K562 (cell line): ENCODE results near the gene ARHGAP24. TPM values are rescaled to one million over a fixed set of nuclear protein-coding genes. Genes with fewer than 3 reads are reported as not detected.

ENCODE experiments used
- ATAC-seq: fragments of 200-7000 bp; cut with Tn5 transposase; 3 replicates; pipeline ENCODE4 v1.9.1; 2020; ENCODE audit warnings: moderate library complexity
- BruUV-seq: library from RNA; stranded (reverse); fragments of 400-500 nt; replicated peaks from 2 replicates; lab custom pipeline; 2021; lab: Mats Ljungman, UMichigan
- CTCF ChIA-PET: fragments of 300-600 bp; formaldehyde crosslinking; extraction: SDS; loops from one replicate; lab custom pipeline; 2021; ENCODE audit warnings: low intra/inter-chr PET ratio; lab: Yijun Ruan, JAX
- POLR2A ChIA-PET: fragments of 300-600, 350-650 bp; sonication (Branson Sonifier 250); formaldehyde crosslinking; extraction: SDS; loops from one replicate; lab custom pipeline; 2021; ENCODE audit warnings: antibody characterized with exemption, inconsistent platforms; lab: Yijun Ruan, JAX
- DNase-seq, 4 experiments: peaks; one replicate each; pipeline versions ENCODE4 v3.0.0 to v3.0.0-alpha.2; 2011 to 2018; ENCODE audit warnings: low spot score in 3 of 4, mixed read lengths in 3 of 4; ENCODE audit errors: extremely low read depth in 1 of 4
- FAIRE-seq: peaks from 2 replicates; lab custom pipeline; 2011; peaks lifted over from hg19 to GRCh38; lab: Jason Lieb, UNC
- H2AFZ ChIP-seq: 2 replicates; pipeline ENCODE4 v1.6.0; 2011; ENCODE audit warnings: low read depth, low read length, control low read depth, inconsistent platforms
- H3K27ac ChIP-seq: fragments of 200-600 bp; 3 replicates; pipeline ENCODE4 v1.8.0; 2011; ENCODE audit warnings: low read depth, mild to moderate bottlenecking, control low read depth, inconsistent platforms, low read length, moderate library complexity, mixed read lengths; ENCODE audit errors: extremely low read depth
- H3K27me3 ChIP-seq, 2 experiments: fragments of 300-600 bp in 1 of 2; 2 replicates in 1 of 2; 3 replicates in 1 of 2; pipeline versions ENCODE4 v1.6.0 to v1.8.0; 2011; ENCODE audit warnings: inconsistent platforms in 2 of 2, low read length in 2 of 2, mild to moderate bottlenecking in 1 of 2, mixed read lengths in 1 of 2, moderate library complexity in 1 of 2; ENCODE audit not compliant: control insufficient read depth in 2 of 2, insufficient read depth in 2 of 2
- H3K36me3 ChIP-seq: fragments of 300-600 bp; 3 replicates; pipeline ENCODE4 v1.8.0; 2011; ENCODE audit warnings: mild to moderate bottlenecking, low read length, inconsistent platforms; ENCODE audit not compliant: control insufficient read depth, insufficient read depth
- H3K4me1 ChIP-seq, 2 experiments: fragments of 200-600 bp in 1 of 2; replicated peaks in 1 of 2; 2 replicates in 1 of 2; 3 replicates in 1 of 2; pipeline versions ENCODE4 v1.5.1 to v1.8.0; 2011; ENCODE audit warnings: inconsistent platforms in 2 of 2, low read length in 2 of 2, mild to moderate bottlenecking in 1 of 2, mixed read lengths in 1 of 2, moderate library complexity in 1 of 2; ENCODE audit not compliant: control insufficient read depth in 2 of 2, insufficient read depth in 2 of 2
- H3K4me2 ChIP-seq: 2 replicates; pipeline ENCODE4 v1.6.1; 2011; ENCODE audit warnings: low read length, control low read depth, inconsistent platforms, mixed read lengths; ENCODE audit not compliant: insufficient read depth
- H3K4me3 ChIP-seq: fragments of 200-600 bp; sonication (generic), shearing (Covaris generic); 2 replicates; pipeline ENCODE4 v1.5.1; 2016; ENCODE audit warnings: control low read depth, inconsistent platforms
- H3K79me2 ChIP-seq: fragments of 200-600 bp; 3 replicates; pipeline ENCODE4 v1.8.0; 2011; ENCODE audit warnings: low read length, inconsistent platforms; ENCODE audit not compliant: control insufficient read depth, insufficient read depth
- H3K9ac ChIP-seq, 2 experiments: 2 replicates each; pipeline versions ENCODE4 v1.6.0 to v1.6.1; 2011; ENCODE audit warnings: low read depth in 2 of 2, low read length in 2 of 2, control low read depth in 1 of 2, inconsistent platforms in 1 of 2, mild to moderate bottlenecking in 1 of 2, mixed read lengths in 1 of 2; ENCODE audit not compliant: insufficient read depth in 1 of 2
- H3K9me1 ChIP-seq: one replicate; pipeline ENCODE4 v1.6.0; 2011; ENCODE audit warnings: inconsistent platforms, mild to moderate bottlenecking, low read length, moderate library complexity; ENCODE audit not compliant: control insufficient read depth, insufficient read depth
- H3K9me3 ChIP-seq: replicated peaks from 2 replicates; pipeline ENCODE4 v1.5.1; 2011; ENCODE audit warnings: low read depth, low read length, inconsistent platforms; ENCODE audit not compliant: control insufficient read depth, insufficient read depth
- H4K20me1 ChIP-seq: replicated peaks from 2 replicates; pipeline ENCODE4 v1.6.1; 2011; ENCODE audit warnings: low read length, inconsistent platforms, mixed read lengths; ENCODE audit not compliant: control insufficient read depth, insufficient read depth
- AFF1 ChIP-seq, 2 experiments: fragments of 450-650 bp; IDR thresholded peaks; 2 replicates each; pipeline ENCODE4 v1.6.1; 2018; ENCODE audit warnings: mild to moderate bottlenecking in 2 of 2, low read depth in 1 of 2; ENCODE audit not compliant: partially characterized antibody in 2 of 2
- CBFB ChIP-seq: sonication (generic); formaldehyde crosslinking; IDR thresholded peaks from 2 replicates; pipeline ENCODE4 v1.4.0; 2020; ENCODE audit warnings: mild to moderate bottlenecking, missing genetic modification reagents
- CXXC5 ChIP-seq: fragments of 250-450 bp; sonication (Bioruptor Pico); IDR thresholded peaks from 2 replicates; pipeline ENCODE4 v1.8.0; 2022; ENCODE audit warnings: inconsistent platforms, mild to moderate bottlenecking, moderate library complexity
- DDX20 ChIP-seq: fragments of 450-650 bp; IDR thresholded peaks from 2 replicates; pipeline ENCODE4 v1.6.1; 2016; ENCODE audit warnings: missing genetic modification characterization, low read depth, mild to moderate bottlenecking, missing compliant biosample characterization, moderate library complexity
- NUFIP1 ChIP-seq: fragments of 450-650 bp; IDR thresholded peaks from 2 replicates; pipeline ENCODE4 v1.6.1; 2018; ENCODE audit not compliant: partially characterized antibody
- UBTF ChIP-seq, 2 experiments: IDR thresholded peaks; 2 replicates each; pipeline ENCODE4 v1.6.1; 2012; ENCODE audit warnings: improper control_type of control experiment in 2 of 2, low read depth in 2 of 2, low read length in 2 of 2, borderline replicate concordance in 1 of 2
- ZNF780A ChIP-seq: fragments of 250-450 bp; sonication (Bioruptor Pico); IDR thresholded peaks from 2 replicates; pipeline ENCODE4 v1.5.0; 2021; ENCODE audit warnings: mild to moderate bottlenecking
- WGBS: fragments of 100-300 bp; shearing (Covaris generic); methylation state at CpG from one replicate; pipeline ENCODE4 v1.1.6; 2016; ENCODE audit warnings: low coverage, mixed read lengths; ENCODE audit not compliant: insufficient coverage; ENCODE audit errors: missing lambda C conversion rate; 5-methylcytosine and 5-hydroxymethylcytosine counted together
- in situ Hi-C: fragments of 300-500 bp; cut with MboI; formaldehyde crosslinking; loops from 4 replicates; pipeline ENCODE4 v1.15.0; 2018; ENCODE audit warnings: inconsistent platforms, mixed read lengths
- intact Hi-C: fragments of 100-400 bp; cut with micrococcal nuclease; formaldehyde crosslinking; loops from 2 replicates; pipeline ENCODE4 v1.14.2; 2022
- polyA plus RNA-seq, 8 experiments: library from polyadenylated mRNA; depleted of rRNA in 4 of 8; stranded (reverse) in 5 of 8; unstranded in 3 of 8; fragments of >200 nt; fragmentation: Nextera tagmentation in 2 of 8; fragmentation: Illumina TruSeq in 1 of 8; extraction: Ambion mirVana in 2 of 8; extraction: Trizol in 1 of 8; gene quantifications; 2 replicates each; pipeline versions ENCODE4 v1.2.1 to v1.2.3, GENCODE V29; 2011 to 2014; ENCODE audit warnings: inconsistent platforms in 1 of 8, missing spikeins in 1 of 8
- total RNA-seq, 7 experiments: library from RNA; depleted of rRNA in 6 of 7; stranded (reverse); fragments of >200 nt in 6 of 7; fragmentation: Illumina TruSeq in 2 of 7; extraction: Trizol in 2 of 7; gene quantifications; 2 replicates each; pipeline versions ENCODE4 v1.2.1 to v1.2.3, GENCODE V29; 2011 to 2021; ENCODE audit warnings: low replicate concordance in 1 of 7
- TF ChIP-seq, protein P1 (sequence below): fragments of 250-450 bp; sonication (Bioruptor Pico); IDR thresholded peaks from 2 replicates; pipeline ENCODE4 v1.4.0; 2020; ENCODE audit warnings: mild to moderate bottlenecking, moderate library complexity, borderline replicate concordance
- TF ChIP-seq, protein P2 (sequence below): fragments of 450-650 bp; formaldehyde crosslinking; IDR thresholded peaks from 2 replicates; pipeline ENCODE4 v1.4.0; 2022; ENCODE audit warnings: mild to moderate bottlenecking, moderate library complexity

ARHGAP24 gene
- total and polyA plus RNA-seq, 9 of the 15 experiments (the other 6 are each of a cell fraction or from before 2014, with no cell fraction given): 8.0 to 22.6 (median 14.0) TPM

GRCh38 chr4:85778632-85779131, 303.7 kb downstream of the ARHGAP24 start:
- ChIA-PET CTCF (no interaction called here), POLR2A (interaction anchor here (0.8 kb wide), 1 partner anchor 16 kb away, joined by 3 read pairs; no protein-coding TSS in a partner anchor)
- no peak overlapping the region for H3K9ac ChIP-seq
- no peak for ATAC-seq
- in situ Hi-C loops: no loop called here
- no peaks in the 10 kb centered on the region for H3K79me2 ChIP-seq
- TF ChIP-seq, protein P1, sequence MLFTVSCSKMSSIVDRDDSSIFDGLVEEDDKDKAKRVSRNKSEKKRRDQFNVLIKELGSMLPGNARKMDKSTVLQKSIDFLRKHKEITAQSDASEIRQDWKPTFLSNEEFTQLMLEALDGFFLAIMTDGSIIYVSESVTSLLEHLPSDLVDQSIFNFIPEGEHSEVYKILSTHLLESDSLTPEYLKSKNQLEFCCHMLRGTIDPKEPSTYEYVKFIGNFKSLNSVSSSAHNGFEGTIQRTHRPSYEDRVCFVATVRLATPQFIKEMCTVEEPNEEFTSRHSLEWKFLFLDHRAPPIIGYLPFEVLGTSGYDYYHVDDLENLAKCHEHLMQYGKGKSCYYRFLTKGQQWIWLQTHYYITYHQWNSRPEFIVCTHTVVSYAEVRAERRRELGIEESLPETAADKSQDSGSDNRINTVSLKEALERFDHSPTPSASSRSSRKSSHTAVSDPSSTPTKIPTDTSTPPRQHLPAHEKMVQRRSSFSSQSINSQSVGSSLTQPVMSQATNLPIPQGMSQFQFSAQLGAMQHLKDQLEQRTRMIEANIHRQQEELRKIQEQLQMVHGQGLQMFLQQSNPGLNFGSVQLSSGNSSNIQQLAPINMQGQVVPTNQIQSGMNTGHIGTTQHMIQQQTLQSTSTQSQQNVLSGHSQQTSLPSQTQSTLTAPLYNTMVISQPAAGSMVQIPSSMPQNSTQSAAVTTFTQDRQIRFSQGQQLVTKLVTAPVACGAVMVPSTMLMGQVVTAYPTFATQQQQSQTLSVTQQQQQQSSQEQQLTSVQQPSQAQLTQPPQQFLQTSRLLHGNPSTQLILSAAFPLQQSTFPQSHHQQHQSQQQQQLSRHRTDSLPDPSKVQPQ (CRISPR knock-in tag): no peak
- TF ChIP-seq NUFIP1: no peak
- no peak for TF ChIP-seq DDX20
- TF ChIP-seq CXXC5 (CRISPR knock-in tag): no peak
- no peak for TF ChIP-seq ZNF780A (CRISPR knock-in tag)
- TF ChIP-seq, protein P2, sequence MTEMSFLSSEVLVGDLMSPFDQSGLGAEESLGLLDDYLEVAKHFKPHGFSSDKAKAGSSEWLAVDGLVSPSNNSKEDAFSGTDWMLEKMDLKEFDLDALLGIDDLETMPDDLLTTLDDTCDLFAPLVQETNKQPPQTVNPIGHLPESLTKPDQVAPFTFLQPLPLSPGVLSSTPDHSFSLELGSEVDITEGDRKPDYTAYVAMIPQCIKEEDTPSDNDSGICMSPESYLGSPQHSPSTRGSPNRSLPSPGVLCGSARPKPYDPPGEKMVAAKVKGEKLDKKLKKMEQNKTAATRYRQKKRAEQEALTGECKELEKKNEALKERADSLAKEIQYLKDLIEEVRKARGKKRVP (CRISPR knock-in tag): no peak
- TF ChIP-seq AFF1 (IDR thresholded peaks at IDR 0.05; ENCODE audit: low read depth in 1 of 2, partially characterized antibody in 2 of 2): no peak
- no peak for TF ChIP-seq CBFB
- TF ChIP-seq UBTF (IDR thresholded peaks at IDR 0.05; ENCODE audit: borderline replicate concordance in 1 of 2, low read depth in 2 of 2, low read length in 2 of 2): no peak
- WGBS: 76% methylated on average over 3 of the region's 3 CpGs
- BruUV-seq: no TSS peak
- no peaks in the 10 kb centered on the region for H3K9me3 ChIP-seq
- no peak for DNase-seq
- H3K9me1 ChIP-seq: no peaks in the 10 kb centered on the region
- intact Hi-C loops: no loop called here
- no peaks in the 10 kb centered on the region for H4K20me1 ChIP-seq
- H2AFZ ChIP-seq: no peak overlapping the region
- H3K4me2 ChIP-seq: no peak overlapping the region
- H3K36me3 ChIP-seq: no peaks in the 10 kb centered on the region
- H3K4me1 ChIP-seq: no peaks in the 10 kb centered on the region
- no peak for FAIRE-seq
- no peaks in the 10 kb centered on the region for H3K27me3 ChIP-seq
- H3K4me3 ChIP-seq: no peak overlapping the region
- no peak overlapping the region for H3K27ac ChIP-seq
